Measurements from ENCODE around the gene PDHA1.

The PDHA1 gene

GRCh38 chrX:19375546-19375945 is 31.8 kb downstream of the PDHA1 start:
- no peak for DNase-seq (ENCODE audit: low read depth)

- DNase-seq (ENCODE audit: low read depth): no peak
Measured at GRCh38 chrX:19377799-19378198, 34.1 kb downstream of the PDHA1 start.

- no peak for DNase-seq (ENCODE audit: low read depth)
Measured at GRCh38 chrX:19381326-19381725, 37.6 kb downstream of the PDHA1 start.

- DNase-seq (ENCODE audit: low read depth): peak; percentile 38
Measured at GRCh38 chrX:19382555-19383145, 38.9 kb downstream of the PDHA1 start.

GRCh38 chrX:19386679-19387078 is 43.0 kb downstream of the PDHA1 start:
- DNase-seq (ENCODE audit: low read depth): no peak

GRCh38 chrX:19388064-19388679 is 44.4 kb downstream of the PDHA1 start:
- DNase-seq (ENCODE audit: low read depth): no peak

- DNase-seq (ENCODE audit: low read depth): no peak
Measured at GRCh38 chrX:19388741-19389140, 45.0 kb downstream of the PDHA1 start.

- no peak for DNase-seq (ENCODE audit: low read depth)
Measured at GRCh38 chrX:19389227-19389845, 45.6 kb downstream of the PDHA1 start.

- no peak for DNase-seq (ENCODE audit: low read depth)
Measured at GRCh38 chrX:19392078-19392477, 48.4 kb downstream of the PDHA1 start.

GRCh38 chrX:19392703-19393102 is 49.0 kb downstream of the PDHA1 start:
- no peak for DNase-seq (ENCODE audit: low read depth)

GRCh38 chrX:19403696-19404095 is 60.0 kb downstream of the PDHA1 start:
- DNase-seq (ENCODE audit: low read depth): no peak

- no peak for DNase-seq (ENCODE audit: low read depth)
Measured at GRCh38 chrX:19410259-19410658, 66.5 kb downstream of the PDHA1 start.
